ENCODE data around the gene FTCD. TPM values are rescaled to one million over a fixed set of nuclear protein-coding genes. Genes with fewer than 3 reads are reported as not detected.
A peak's percentile ranks its signal among the peaks of the same experiment; 100 is the strongest.
"Not testable (repeated sequence)": the region's sequence is repeated elsewhere in the genome, so short reads cannot be mapped to it uniquely, and the experiment has no call there.

The FTCD gene
- total and polyA plus RNA-seq, 9 donors = 0.47 to 3.4 (median 1.1) TPM

DNA sequence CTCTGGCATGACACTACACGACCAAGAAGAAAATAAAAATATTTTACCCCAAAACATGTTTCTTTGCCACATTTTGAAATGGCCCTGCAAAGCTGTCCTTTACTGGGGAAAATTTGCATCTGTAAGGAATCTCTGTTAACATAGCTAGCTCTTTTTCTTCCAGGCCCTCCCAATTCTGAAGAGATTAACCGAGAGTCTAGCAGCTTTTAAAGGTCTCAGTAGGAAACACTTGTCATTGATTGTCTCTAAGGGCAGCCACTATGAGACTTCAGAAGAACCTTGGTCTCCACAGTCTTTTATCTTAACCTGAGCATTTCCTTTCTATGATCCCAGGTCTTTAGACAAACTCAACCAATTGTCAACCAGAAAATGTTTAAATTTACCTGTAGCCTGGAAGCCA is 48.0 kb downstream of the FTCD start:
- H3K9me3 ChIP-seq (replicated peaks; ENCODE audit: control insufficient read depth, low read depth, low read length) = peaks cover 28% of the 10 kb centered on the region

DNA sequence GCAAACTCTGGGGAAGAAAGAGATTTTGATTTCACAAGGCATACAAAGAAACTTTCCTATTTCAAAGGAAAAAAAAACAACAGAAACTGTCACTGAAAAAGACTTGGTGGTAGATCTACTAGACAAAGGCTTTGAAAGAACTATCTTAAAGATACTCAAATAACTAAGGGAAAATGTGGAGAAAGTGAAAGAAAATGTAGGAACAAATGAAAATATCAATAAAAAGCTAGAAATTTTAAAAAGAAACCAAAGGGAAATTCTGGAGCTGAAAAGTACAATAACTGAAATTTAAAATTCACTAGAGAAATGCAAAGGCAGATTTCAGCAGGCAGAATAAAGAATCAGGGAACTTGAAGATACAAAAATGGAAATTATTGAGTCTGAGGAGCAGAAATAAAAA is 51.3 kb downstream of the FTCD start:
- H3K4me3 ChIP-seq (ENCODE audit: low read length) = no peak overlapping the region
- H3K9me3 ChIP-seq (replicated peaks; ENCODE audit: control insufficient read depth, low read depth, low read length) = peaks cover 32% of the 10 kb centered on the region
- H3K27ac ChIP-seq (ENCODE audit: low read length) = no peak overlapping the region
- H3K27me3 ChIP-seq (ENCODE audit: control insufficient read depth, insufficient read depth, low read length) = no peaks in the 10 kb centered on the region
- DNase-seq = no peak
- peaks cover 7% of the 10 kb centered on the region for H3K36me3 ChIP-seq (ENCODE audit: control insufficient read depth, insufficient read depth, low read length)
- H3K4me1 ChIP-seq (ENCODE audit: control insufficient read depth, insufficient read depth, low read length) = peaks cover 6% of the 10 kb centered on the region

More for the DNA sequence above, 48.0 kb downstream of the FTCD start:
- peaks cover 20% of the 10 kb centered on the region for H3K36me3 ChIP-seq (ENCODE audit: control insufficient read depth, insufficient read depth, low read length)
- 90% methylated on average over 1 of the region's 2 CpGs for WGBS (ENCODE audit: insufficient coverage)
- DNase-seq; H3K4me1 ChIP-seq (ENCODE audit: control insufficient read depth, insufficient read depth, low read length); H3K4me3 ChIP-seq (ENCODE audit: low read length); H3K27me3 ChIP-seq (ENCODE audit: control insufficient read depth, insufficient read depth, low read length); H3K27ac ChIP-seq (ENCODE audit: low read length): not testable (repeated sequence)

DNA sequence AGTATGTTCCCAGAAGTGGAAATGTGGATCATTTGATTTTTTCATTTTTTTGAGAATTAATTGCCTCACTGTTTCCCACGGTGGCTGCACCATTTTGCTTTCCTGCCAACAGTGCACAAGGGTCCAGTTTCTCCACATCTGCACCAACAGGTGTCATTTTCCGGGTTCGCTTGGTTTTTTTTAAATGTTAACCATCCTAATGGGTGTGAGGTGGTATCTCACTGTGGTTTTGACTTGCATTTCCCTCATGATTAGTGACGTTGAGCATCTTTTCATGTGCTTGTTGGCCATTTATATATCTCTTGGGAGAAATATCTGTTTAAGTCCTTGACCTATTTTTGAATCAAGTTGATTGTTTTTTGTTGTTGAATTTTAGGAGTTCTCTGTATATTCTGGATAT is 54.5 kb downstream of the FTCD start:
- WGBS (ENCODE audit: insufficient coverage) = no CpG with 5 or more reads among the region's 4 CpGs
- H3K27me3 ChIP-seq (ENCODE audit: control insufficient read depth, insufficient read depth, low read length) = peaks cover 3% of the 10 kb centered on the region
- H3K27ac ChIP-seq (ENCODE audit: low read length) = no peak overlapping the region

DNA sequence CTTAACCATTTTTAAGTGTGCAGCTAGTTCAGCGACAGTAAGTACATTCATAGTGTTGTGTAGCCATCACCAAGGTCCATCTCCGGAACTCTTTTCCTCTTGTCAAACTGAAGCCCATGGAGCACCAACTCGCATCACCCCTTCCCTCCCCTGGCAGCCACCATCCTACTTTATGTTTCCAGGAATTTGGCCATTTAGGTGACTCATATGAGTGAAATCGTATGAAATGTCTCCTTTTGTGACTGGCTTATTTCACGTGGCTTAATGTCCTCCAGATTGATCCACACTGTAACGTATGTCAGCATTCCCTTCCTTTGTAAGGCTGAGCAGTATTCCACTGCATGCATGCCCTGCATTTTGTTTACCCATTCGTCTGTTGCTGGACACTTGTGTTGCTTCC is 55.0 kb downstream of the FTCD start:
- Histone ChIP-seq H3K27ac (ENCODE audit: low read length) (no peak overlapping the region), H3K36me3 (ENCODE audit: control insufficient read depth, insufficient read depth, low read length) (peaks cover 7% of the 10 kb centered on the region), H3K27me3 (ENCODE audit: control insufficient read depth, insufficient read depth, low read length) (peaks cover 3% of the 10 kb centered on the region), H3K4me3 (ENCODE audit: low read length) (no peak overlapping the region), H3K9me3 (replicated peaks; ENCODE audit: control insufficient read depth, low read depth, low read length) (peaks cover 25% of the 10 kb centered on the region), H3K4me1 (ENCODE audit: control insufficient read depth, insufficient read depth, low read length) (peaks cover 21% of the 10 kb centered on the region)
- DNase-seq = peak; percentile 22
- 66% methylated on average over 4 of the region's 7 CpGs for WGBS (ENCODE audit: insufficient coverage)

More for the DNA sequence above, 54.5 kb downstream of the FTCD start:
- DNase-seq = peak; percentile 5
- Histone ChIP-seq H3K4me3 (ENCODE audit: low read length) (no peak overlapping the region), H3K36me3 (ENCODE audit: control insufficient read depth, insufficient read depth, low read length) (peaks cover 7% of the 10 kb centered on the region), H3K4me1 (ENCODE audit: control insufficient read depth, insufficient read depth, low read length) (peaks cover 18% of the 10 kb centered on the region), H3K9me3 (replicated peaks; ENCODE audit: control insufficient read depth, low read depth, low read length) (peaks cover 26% of the 10 kb centered on the region)

DNA sequence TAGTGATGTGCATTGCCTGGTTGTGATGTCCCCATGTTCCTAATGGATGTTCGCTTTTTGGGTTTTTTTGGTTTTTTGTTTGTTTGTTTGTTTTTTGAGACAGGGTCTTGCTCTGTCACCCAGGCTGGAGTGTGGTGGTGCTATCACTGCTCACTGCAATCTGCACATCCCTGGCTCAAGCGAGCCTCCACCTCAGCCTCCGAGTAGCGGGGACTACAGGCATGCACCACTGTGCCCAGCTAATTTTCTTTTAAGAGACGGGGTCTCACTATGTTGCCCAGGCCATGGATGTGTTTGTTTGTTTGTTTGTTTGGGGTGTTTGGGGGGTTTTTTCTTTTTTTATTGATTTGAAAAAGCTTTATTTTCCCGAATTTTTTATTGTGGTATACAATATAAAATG is 55.4 kb downstream of the FTCD start:
- peaks cover 21% of the 10 kb centered on the region for H3K9me3 ChIP-seq (replicated peaks; ENCODE audit: control insufficient read depth, low read depth, low read length)
- peaks cover 7% of the 10 kb centered on the region for H3K36me3 ChIP-seq (ENCODE audit: control insufficient read depth, insufficient read depth, low read length)
- H3K4me3 ChIP-seq (ENCODE audit: low read length) = peak overlapping the region; percentile 73
- H3K27ac ChIP-seq (ENCODE audit: low read length) = peak overlapping the region; percentile 51
- H3K27me3 ChIP-seq (ENCODE audit: control insufficient read depth, insufficient read depth, low read length) = peaks cover 3% of the 10 kb centered on the region
- WGBS (ENCODE audit: insufficient coverage) = 83% methylated on average over 3 of the region's 6 CpGs
- no peak for DNase-seq
- H3K4me1 ChIP-seq (ENCODE audit: control insufficient read depth, insufficient read depth, low read length) = peaks cover 23% of the 10 kb centered on the region

DNA sequence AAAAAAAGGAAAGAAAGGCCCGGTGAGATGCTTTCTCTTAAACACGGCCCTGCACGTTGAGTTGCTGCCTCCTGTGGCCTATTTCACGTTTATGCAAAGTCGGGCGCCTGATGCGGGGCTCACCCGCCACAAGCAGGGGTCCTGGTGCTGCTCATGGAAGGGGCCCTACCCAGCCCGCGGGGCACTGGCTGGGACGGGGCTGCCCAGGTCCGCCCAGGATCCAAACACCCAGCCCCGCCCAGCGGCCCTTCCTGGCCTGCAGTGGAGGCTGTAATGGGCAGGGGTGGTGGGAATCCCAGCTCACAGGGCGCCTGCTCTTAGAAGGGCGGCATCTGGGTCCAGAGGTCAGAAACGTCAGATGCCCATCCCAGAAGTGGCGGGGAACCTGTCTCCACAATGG is 55.9 kb downstream of the FTCD start:
- WGBS (ENCODE audit: insufficient coverage) = 9% methylated on average over 14 of the region's 18 CpGs
- Histone ChIP-seq H3K27ac (ENCODE audit: low read length) (peak overlapping the region; percentile 51), H3K4me1 (ENCODE audit: control insufficient read depth, insufficient read depth, low read length) (peaks cover 23% of the 10 kb centered on the region), H3K9me3 (replicated peaks; ENCODE audit: control insufficient read depth, low read depth, low read length) (peaks cover 16% of the 10 kb centered on the region), H3K27me3 (ENCODE audit: control insufficient read depth, insufficient read depth, low read length) (peaks cover 3% of the 10 kb centered on the region), H3K36me3 (ENCODE audit: control insufficient read depth, insufficient read depth, low read length) (peaks cover 7% of the 10 kb centered on the region), H3K4me3 (ENCODE audit: low read length) (peak overlapping the region; percentile 73)
- DNase-seq = peak; percentile 65

DNA sequence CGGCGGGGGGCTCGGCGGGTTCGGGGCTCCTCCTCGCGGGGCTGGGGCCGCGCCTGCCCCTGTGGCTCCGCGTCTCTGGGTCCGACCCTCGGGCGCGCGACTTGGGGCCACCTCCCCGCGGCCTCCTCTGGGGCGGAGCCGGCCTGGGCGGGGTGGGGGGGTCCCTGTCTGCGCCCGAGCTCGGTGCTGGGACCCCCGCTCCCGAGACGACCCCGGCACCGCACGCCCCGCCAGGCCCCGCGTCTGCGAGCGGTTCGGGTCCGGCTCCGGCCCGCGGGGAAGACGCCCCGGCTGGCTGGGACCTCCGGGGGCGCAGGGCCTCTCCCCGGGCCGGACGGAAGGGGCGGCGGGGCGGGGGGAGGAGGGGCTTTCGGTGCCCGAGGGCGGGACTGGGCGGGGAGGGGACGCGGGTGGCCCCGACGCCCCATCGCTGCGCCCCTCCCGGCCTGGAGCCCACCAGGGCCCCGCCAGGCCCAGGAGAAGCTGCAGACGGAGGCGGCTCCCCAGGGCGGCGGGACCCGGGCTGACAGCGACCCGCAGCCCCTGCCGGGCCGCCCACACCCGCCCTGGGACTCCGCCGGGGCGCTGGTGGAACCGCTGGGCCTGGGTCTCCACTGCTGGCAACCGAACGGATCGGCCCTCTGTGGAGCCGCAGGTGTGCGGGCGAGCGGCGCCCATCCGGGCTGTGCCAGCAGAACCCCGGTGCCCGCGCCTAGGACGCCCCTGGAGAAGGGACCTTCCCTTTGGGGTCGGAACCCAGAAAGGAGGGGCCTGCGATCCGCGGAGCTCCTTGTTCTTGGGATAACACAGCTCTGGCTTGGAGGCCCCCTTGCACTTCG is 56.9 kb downstream of the FTCD start:
- WGBS (ENCODE audit: insufficient coverage) = 0% methylated on average over 80 of the region's 94 CpGs
- Histone ChIP-seq H3K4me3 (ENCODE audit: low read length) (peak overlapping the region; percentile 73), H3K9me3 (replicated peaks; ENCODE audit: control insufficient read depth, low read depth, low read length) (peaks cover 12% of the 10 kb centered on the region), H3K36me3 (ENCODE audit: control insufficient read depth, insufficient read depth, low read length) (peaks cover 7% of the 10 kb centered on the region), H3K4me1 (ENCODE audit: control insufficient read depth, insufficient read depth, low read length) (peaks cover 25% of the 10 kb centered on the region), H3K27ac (ENCODE audit: low read length) (peak overlapping the region; percentile 62), H3K27me3 (ENCODE audit: control insufficient read depth, insufficient read depth, low read length) (peaks cover 3% of the 10 kb centered on the region)
- DNase-seq = peak; percentile 61

DNA sequence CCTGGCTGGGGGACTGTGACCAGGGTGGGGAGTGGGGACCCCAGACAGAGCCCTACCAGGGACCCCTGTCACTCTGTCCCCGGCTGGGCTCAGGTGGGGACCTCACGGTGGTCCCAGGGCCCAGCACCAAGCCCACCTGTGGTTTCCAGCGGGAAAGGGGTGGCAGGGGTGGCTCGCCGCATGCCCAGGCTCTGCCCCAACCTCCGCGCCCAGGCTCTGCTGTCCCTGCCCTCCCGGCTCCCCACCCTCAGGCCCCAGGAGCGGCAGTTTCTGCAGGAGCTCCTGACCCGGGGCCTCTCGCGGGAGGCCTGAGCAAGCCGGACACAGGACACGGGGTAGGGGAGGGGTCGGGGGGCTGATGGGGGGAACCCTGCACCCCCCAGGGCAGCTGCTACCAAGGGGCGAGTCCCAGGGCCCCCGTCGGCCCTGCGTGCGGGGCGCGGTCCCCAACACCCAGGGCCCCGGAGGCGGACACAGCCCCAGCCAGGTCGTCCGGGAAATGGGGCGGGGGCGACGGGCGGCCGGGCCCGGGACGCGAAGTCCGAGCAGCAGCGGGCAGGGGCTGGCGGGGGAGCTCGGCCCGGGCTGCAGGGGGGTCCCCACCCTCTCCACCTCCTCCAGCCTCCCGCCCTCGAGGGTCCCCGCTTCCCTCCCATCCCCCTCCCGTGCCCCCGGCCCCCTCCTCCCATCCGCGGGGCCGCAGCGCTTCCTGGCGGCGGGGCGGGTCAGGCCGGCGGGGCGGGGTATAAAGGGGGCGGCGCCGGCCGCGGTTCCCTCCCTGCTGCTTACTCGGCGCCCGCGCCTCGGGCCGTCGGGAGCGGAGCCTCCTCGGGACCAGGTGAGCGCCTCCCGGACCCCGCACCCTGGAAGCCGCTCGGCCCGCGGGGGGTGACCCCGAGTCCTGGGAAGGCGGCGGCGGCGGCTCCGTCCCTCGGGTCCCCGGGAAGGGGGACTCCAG is 57.8 kb downstream of the FTCD start, which contains the start of gene COL6A2:
Gene COL6A2 (plus strand): TSS at position 777 of the 958 bp plus-strand sequence.
- H3K4me1 ChIP-seq (ENCODE audit: control insufficient read depth, insufficient read depth, low read length) = peaks cover 31% of the 10 kb centered on the region
- peaks cover 7% of the 10 kb centered on the region for H3K36me3 ChIP-seq (ENCODE audit: control insufficient read depth, insufficient read depth, low read length)
- H3K27me3 ChIP-seq (ENCODE audit: control insufficient read depth, insufficient read depth, low read length) = peaks cover 3% of the 10 kb centered on the region
- peaks cover 5% of the 10 kb centered on the region for H3K9me3 ChIP-seq (replicated peaks; ENCODE audit: control insufficient read depth, low read depth, low read length)
- H3K27ac ChIP-seq (ENCODE audit: low read length) = peak within 1 kb of the TSS; percentile 62
- peak within 1 kb of the TSS; percentile 73 for H3K4me3 ChIP-seq (ENCODE audit: low read length)
- peak; percentile 87 for DNase-seq
- WGBS (ENCODE audit: insufficient coverage) = 2% methylated on average over 54 of the region's 83 CpGs

DNA sequence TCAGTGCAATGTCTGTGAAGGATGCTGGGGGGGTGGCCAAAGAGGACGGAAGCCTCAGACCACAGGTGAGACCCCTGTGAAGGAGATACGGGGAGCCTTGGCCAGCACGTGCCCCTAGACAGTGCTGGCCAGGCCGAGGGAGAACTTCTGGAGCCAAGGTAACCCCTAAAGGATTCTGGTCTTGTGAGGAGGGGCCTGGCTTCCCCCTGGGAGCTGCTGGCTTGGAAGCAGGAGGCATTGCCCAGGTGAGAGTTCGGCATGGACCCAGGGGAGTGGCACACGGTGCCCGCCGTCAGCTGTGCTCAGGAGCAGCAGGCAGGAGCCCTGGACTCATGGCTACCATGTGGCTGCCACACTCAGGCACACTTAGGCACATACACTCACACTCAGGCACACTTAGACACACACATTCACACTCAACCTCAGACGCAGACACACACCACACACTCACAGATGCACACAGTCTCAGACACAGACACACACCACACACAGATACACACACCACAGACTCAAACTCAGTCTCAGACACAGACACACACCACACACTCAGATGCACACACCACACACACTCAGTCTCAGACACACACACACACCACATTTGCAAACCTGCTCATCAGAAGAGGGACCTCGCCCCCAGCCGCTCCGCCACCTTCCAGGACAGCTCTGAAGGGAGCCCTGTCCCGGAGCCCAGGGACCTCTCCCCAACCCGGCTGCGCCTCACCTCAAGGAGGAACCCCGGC is 58.6 kb downstream of the FTCD start:
- DNase-seq = peak; percentile 14
- H3K4me3 ChIP-seq (ENCODE audit: low read length) = peak overlapping the region; percentile 73
- H3K27ac ChIP-seq (ENCODE audit: low read length) = peak overlapping the region; percentile 45
- peaks cover 2% of the 10 kb centered on the region for H3K9me3 ChIP-seq (replicated peaks; ENCODE audit: control insufficient read depth, low read depth, low read length)
- peaks cover 40% of the 10 kb centered on the region for H3K4me1 ChIP-seq (ENCODE audit: control insufficient read depth, insufficient read depth, low read length)
- peaks cover 7% of the 10 kb centered on the region for H3K36me3 ChIP-seq (ENCODE audit: control insufficient read depth, insufficient read depth, low read length)
- H3K27me3 ChIP-seq (ENCODE audit: control insufficient read depth, insufficient read depth, low read length) = peaks cover 3% of the 10 kb centered on the region
- 67% methylated on average over 9 of the region's 16 CpGs for WGBS (ENCODE audit: insufficient coverage)
